Retinal pigment epithelial cell (primary cell): ENCODE data around the gene SMAD3.

Experiments
- DNase-seq: peaks from one replicate; pipeline ENCODE4 v3.0.0-alpha.2; 2010; ENCODE audit warnings: low read depth
- H3K4me3 ChIP-seq: 2 replicates; pipeline ENCODE4 v1.5.1; 2011; ENCODE audit warnings: mild to moderate bottlenecking, low read length, control low read depth, moderate library complexity
- CTCF ChIP-seq: conservative IDR thresholded peaks from 2 replicates; pipeline ENCODE4 v1.5.1; 2011; ENCODE audit warnings: low read depth, low read length, control low read depth, inconsistent platforms

The SMAD3 gene

DNA sequence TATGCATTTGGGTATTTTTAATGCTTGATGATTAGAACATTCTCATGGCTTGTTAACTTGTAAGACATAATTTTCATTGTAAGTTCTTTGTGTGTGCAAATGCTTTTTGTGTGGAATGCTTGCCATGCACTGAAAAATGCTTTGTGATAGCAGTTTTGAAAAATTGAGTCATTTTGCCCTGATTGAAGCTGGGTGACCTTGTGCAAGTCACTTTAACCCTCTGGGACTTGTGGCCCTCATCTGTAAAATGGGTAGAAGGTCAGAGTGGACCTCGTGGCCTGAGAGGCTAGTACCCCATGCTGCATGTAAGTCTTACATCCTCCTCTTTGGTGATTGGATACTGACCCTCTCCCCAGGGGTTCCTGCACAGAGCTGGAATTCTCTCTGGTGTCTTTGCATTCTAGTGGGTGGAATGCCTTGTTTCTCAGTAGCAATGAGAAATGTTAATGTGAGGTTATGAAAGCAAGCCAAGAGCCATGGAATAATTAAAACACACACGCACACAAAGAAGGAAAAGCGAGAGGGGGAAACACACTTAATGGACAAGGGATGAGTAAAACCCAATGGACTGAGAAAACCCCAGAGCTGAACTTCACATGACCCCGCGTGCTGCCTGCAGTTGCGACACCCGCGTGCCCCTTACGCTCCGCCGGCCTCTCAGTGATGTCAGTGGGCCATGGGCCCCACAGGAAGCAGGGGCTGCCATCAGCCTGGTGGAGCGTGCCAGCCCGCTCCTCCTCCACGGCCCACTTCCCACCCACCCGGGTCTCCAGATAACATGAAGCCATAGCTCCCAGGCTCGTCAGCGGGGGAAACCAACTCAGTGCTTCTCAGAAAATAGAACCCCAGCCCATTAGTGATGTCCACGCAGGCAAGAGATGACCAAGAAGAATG is 44.0 kb downstream of the SMAD3 start:
- H3K4me3 ChIP-seq, result no peak overlapping the region
- DNase-seq, result peak; percentile 89
- TF ChIP-seq CTCF, result no peak

DNA sequence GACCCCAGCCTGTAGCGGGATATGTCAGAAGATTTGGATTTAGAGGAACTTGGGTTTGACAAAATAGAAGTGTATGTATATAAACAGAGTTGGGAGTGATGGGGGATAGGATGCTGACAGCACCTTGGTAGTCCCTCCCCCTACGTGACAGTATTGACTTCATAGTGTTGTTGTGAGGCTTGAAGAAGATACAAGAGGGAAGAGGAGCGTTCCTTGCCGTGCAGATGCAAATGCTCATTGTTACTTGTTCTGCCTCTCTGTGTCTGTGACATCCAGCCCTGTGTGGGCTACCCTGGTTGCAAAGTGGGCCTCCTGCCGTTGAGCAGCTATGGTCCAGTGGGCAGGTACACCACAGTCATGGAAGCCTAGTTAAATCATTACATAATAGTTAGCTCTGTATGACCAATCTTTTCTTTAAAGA is 45.0 kb downstream of the SMAD3 start:
- DNase-seq, result no peak
- no peak overlapping the region for H3K4me3 ChIP-seq
- no peak for TF ChIP-seq CTCF

GRCh38 chr15:67110958-67111864 is 45.8 kb downstream of the SMAD3 start:
- no peak overlapping the region for H3K4me3 ChIP-seq
- no peak for DNase-seq
- TF ChIP-seq CTCF, result no peak

GRCh38 chr15:67114046-67114445 is 48.6 kb downstream of the SMAD3 start:
- no peak for DNase-seq
- H3K4me3 ChIP-seq, result no peak overlapping the region
- TF ChIP-seq CTCF, result no peak

DNA sequence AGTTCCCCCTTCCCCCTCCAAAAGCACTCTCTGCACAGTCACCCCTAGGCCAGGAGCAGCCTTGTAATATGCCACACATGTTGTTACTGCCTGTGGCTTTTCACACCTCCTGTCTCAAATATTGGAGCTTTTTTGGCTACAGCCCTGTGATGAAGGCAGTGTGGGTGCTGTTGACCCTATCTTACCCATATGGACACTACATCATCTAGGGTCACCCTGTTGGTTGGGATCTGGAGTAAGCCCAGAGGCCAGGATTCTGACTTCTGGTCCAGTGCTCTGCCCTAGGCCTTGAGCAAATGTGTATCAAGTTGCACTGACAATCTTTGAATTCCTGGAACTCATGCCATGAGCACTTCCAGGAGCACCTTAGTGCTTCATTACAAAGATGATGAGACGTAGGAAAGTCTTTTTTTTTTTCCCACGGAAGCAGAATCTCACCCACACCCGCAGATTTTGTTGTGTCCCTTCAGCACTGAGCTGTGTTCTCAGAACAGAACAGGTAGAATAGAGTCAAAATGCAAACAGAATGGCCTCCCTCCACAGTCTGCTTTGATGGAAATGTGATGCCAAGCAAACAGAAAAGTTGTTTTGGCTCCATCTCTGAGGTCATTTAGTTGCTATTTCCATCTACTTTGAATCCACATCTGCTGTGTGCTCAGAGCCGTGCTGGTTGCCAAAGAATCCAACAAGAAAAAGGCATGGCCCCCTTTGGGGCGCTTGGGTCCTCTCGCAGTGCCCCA is 49.6 kb downstream of the SMAD3 start:
- no peak overlapping the region for H3K4me3 ChIP-seq
- no peak for TF ChIP-seq CTCF
- DNase-seq, result no peak

- no peak overlapping the region for H3K4me3 ChIP-seq
- no peak for TF ChIP-seq CTCF
- DNase-seq, result no peak
These were observed 50.2 kb downstream of the SMAD3 start for GRCh38 chr15:67115586-67115969.
